Sigmoid colon (tissue), 7 donors: ENCODE data around the gene MTA1. TPM values are rescaled to one million over a fixed set of nuclear protein-coding genes. Genes with fewer than 3 reads are reported as not detected.

Experiments
- DNase-seq: peaks from one replicate; pipeline ENCODE4 v3.0.0-alpha.2; 2019
- H3K27ac ChIP-seq, 4 donors: fragments of 200-600 bp; sonication (generic); one replicate each; pipeline ENCODE4 v1.5.1; 2016 to 2019; ENCODE audit warnings: mild to moderate bottlenecking in 1 of 4
- H3K27me3 ChIP-seq, 3 donors: fragments of 200-600 bp; sonication (generic); one replicate each; pipeline ENCODE4 v1.5.1; 2019; ENCODE audit warnings: mild to moderate bottlenecking in 1 of 3
- H3K36me3 ChIP-seq, 4 donors: fragments of 200-600 bp; sonication (generic); one replicate each; pipeline ENCODE4 v1.5.1; 2016 to 2019
- H3K4me1 ChIP-seq, 4 donors: fragments of 200-600 bp; sonication (generic); one replicate each; pipeline ENCODE4 v1.5.1; 2017 to 2019
- H3K4me3 ChIP-seq, 4 donors: fragments of 200-600 bp; sonication (generic); one replicate each; pipeline ENCODE4 v1.5.1; 2017 to 2019; ENCODE audit warnings: mild to moderate bottlenecking in 2 of 4, moderate library complexity in 1 of 4
- H3K9me3 ChIP-seq, 4 donors: fragments of 200-600 bp in 3 of 4; sonication (generic) in 3 of 4; one replicate each; pipeline versions ENCODE4 v1.5.1 to v1.6.1; 2013 to 2019
- EP300 ChIP-seq, 4 donors: sonication (generic); formaldehyde crosslinking; IDR thresholded peaks; one replicate each; pipeline ENCODE4 v1.6.1; 2017; ENCODE audit warnings: antibody characterized with exemption in 4 of 4
- POLR2A ChIP-seq, 2 donors: fragments of 450-650 bp; IDR thresholded peaks; one replicate each; pipeline ENCODE4 v1.6.1; 2016; ENCODE audit warnings: antibody characterized with exemption in 2 of 2, mild to moderate bottlenecking in 2 of 2, moderate library complexity in 2 of 2
- POLR2AphosphoS5 ChIP-seq, 4 donors: sonication (generic); formaldehyde crosslinking; IDR thresholded peaks; one replicate each; pipeline ENCODE4 v1.6.1; 2017; ENCODE audit warnings: antibody characterized with exemption in 4 of 4
- WGBS, 2 donors: extraction: QIAGEN DNeasy Blood & Tissue Kit; methylation state at CpG; one replicate each; pipeline ENCODE4 v1.1.7; 2013; 5-methylcytosine and 5-hydroxymethylcytosine counted together
- intact Hi-C: fragments of 100-400 bp; cut with DNase I; formaldehyde crosslinking; loops from one replicate; pipeline ENCODE4 v1.15.1; 2023
- polyA plus RNA-seq, 3 donors: library from polyadenylated mRNA; stranded (reverse); fragments of 200-250 nt; gene quantifications; one replicate each; pipeline ENCODE4 v1.2.3, GENCODE V29; 2013
- total RNA-seq, 4 donors: library from RNA; depleted of rRNA; stranded (reverse); fragments of >200 nt; gene quantifications; one replicate each; pipeline ENCODE4 v1.1.0, GENCODE V29; 2016
- TF ChIP-seq, protein P1 (sequence below), 4 experiments: fragments of 450-650 bp in 3 of 4; fragments of 200-600 bp in 1 of 4; IDR thresholded peaks; one replicate each; pipeline ENCODE4 v1.5.1; 2016 to 2019; ENCODE audit warnings: antibody characterized with exemption in 4 of 4, mild to moderate bottlenecking in 3 of 4, moderate library complexity in 2 of 4
- donor health status: healthy with polysubstance abuse.
- donor health status: Bipolar disorder and iron deficiency.
- donor health status: healthy.

MTA1 gene
- total and polyA plus RNA-seq, 7 donors, result 14.3 to 92.8 (median 44.7) TPM

DNA sequence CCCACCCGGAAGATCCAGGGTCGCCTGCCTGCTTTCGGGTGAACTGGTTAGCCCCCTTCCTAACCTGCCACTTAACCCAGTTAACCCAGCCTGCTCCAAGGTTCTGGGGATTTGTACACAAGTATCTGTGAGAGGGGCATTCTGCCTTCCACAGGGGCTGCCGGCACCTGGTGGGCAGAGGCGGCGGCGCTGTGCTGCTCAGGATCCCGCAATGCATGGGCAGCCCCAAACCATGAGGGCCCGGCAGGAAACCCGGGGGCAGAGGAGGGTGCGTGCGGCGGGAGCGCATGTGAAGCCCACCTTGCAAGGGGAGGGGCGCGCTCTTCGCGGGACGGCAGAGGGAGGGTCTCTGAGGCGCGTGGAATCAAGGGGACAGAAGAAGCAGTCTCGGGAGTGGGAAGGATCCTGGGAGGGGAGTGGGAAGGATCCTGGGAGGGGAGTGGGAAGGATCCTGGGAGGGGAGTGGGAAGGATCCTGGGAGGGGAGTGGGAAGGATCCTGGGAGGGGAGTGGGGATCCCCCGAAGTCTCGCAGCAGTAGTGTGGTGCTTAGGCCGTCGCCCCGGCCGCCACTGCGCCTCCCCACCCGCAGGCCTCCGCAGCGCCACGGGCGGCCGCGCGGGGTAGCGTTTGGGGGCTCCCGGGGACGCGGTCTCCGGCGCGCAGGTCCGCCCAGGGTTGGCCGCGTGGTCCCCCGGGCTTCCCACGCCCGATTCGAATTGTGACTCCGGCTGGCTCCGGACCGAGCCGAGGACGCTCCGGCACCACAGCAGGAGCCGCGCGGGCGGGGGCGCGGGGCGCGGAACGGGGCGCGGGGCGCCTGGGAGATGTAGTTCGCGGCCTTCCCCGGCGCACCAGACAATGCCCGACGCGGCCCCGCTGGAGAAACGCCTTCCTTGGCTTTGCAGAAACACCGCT lies 4.9 kb upstream of the MTA1 start:
- H3K27me3 ChIP-seq, result peaks cover 10 to 34% (median 24%) of the 10 kb centered on the region in 3 donors
- no peaks in the 10 kb centered on the region for H3K36me3 ChIP-seq
- peak overlapping the region; percentile 20 to 59 (median 56) for H3K4me3 ChIP-seq
- H3K9me3 ChIP-seq, result no peaks in the 10 kb centered on the region
- peaks cover 0 to 47% (median 37%) of the 10 kb centered on the region in 4 donors for H3K4me1 ChIP-seq
- DNase-seq, result peak; percentile 90
- intact Hi-C loops, result loop anchor here (1.0 to 5.0 kb wide), 3 partner anchors 16 to 102 kb away; partner anchors contain the start of genes PACS2 and TEX22
- peak overlapping the region; percentile 77 to 82 (median 80) for H3K27ac ChIP-seq
- 9 to 16% methylated on average over 79 of the region's 79 CpGs for WGBS, 2 donors
- TF ChIP-seq, protein P1, sequence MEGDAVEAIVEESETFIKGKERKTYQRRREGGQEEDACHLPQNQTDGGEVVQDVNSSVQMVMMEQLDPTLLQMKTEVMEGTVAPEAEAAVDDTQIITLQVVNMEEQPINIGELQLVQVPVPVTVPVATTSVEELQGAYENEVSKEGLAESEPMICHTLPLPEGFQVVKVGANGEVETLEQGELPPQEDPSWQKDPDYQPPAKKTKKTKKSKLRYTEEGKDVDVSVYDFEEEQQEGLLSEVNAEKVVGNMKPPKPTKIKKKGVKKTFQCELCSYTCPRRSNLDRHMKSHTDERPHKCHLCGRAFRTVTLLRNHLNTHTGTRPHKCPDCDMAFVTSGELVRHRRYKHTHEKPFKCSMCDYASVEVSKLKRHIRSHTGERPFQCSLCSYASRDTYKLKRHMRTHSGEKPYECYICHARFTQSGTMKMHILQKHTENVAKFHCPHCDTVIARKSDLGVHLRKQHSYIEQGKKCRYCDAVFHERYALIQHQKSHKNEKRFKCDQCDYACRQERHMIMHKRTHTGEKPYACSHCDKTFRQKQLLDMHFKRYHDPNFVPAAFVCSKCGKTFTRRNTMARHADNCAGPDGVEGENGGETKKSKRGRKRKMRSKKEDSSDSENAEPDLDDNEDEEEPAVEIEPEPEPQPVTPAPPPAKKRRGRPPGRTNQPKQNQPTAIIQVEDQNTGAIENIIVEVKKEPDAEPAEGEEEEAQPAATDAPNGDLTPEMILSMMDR (IDR thresholded peaks at IDR 0.05), result peak; percentile 11 to 86 (median 46)
- TF ChIP-seq POLR2AphosphoS5 (IDR thresholded peaks at IDR 0.05) (peak in 2 of 4 donors; percentile 57 to 60), POLR2A (IDR thresholded peaks at IDR 0.05) (no peak), EP300 (IDR thresholded peaks at IDR 0.05) (no peak)

DNA sequence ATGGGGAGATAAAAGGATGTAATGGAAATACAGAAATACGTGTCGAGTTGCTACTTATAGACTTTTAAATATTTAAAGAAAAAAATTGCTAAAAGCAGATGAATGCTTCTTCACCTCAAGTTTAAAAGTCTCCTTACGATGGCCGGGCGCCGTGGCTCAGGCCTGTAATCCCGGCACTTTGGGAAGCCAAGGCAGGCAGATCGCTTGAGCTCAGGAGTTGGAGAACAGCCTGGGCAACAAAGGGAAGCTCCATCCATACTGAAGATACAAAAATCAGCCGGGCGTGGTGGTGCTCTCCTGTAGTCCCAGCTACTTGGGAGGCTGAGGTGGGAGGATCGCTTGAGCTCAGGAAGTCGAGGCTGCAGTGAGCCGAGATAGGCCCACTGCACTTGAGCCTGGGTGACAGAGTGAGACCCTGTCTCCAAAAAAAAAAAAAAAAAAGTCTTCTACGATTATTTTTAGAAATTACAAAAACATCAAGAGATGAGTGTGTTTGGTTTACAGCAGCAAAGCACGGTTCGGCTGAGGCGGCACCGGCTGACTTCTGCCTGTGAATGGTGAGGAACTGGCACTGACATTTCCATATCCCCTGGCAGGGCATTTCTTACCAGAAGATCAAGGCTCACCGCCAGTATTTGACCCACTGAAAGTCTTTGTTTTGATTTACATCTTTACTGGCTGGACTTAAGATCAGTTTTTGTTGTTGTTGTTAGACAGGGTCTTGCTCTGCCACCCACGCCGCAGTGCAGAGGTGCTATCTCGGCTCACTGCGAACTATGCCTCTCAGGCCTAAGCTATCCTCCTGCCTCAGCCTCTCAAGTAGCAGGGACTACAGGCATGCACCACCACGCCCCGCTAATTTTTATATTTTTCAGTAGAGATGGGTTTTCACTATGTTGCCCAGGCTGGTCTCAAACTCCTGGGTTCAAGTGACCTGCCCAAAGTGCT lies 3.9 kb upstream of the MTA1 start:
- WGBS, 2 donors, result 92 to 93% methylated on average over 25 of the region's 25 CpGs
- Histone ChIP-seq H3K4me1 (peaks cover 0 to 51% (median 41%) of the 10 kb centered on the region in 4 donors), H3K9me3 (no peaks in the 10 kb centered on the region), H3K36me3 (no peaks in the 10 kb centered on the region), H3K27me3 (peaks cover 10 to 27% (median 17%) of the 10 kb centered on the region in 3 donors), H3K27ac (peak overlapping the region; percentile 77 to 82 (median 80)), H3K4me3 (peak overlapping the region in 3 of 4 donors; percentile 56 to 59 (median 57))
- no peak for DNase-seq
- TF ChIP-seq POLR2AphosphoS5 (IDR thresholded peaks at IDR 0.05) (no peak), EP300 (IDR thresholded peaks at IDR 0.05) (no peak)
- intact Hi-C loops, result loop anchor here (1.0 to 5.0 kb wide), 2 partner anchors 17 to 103 kb away; partner anchors contain the start of genes PACS2 and TEX22

DNA sequence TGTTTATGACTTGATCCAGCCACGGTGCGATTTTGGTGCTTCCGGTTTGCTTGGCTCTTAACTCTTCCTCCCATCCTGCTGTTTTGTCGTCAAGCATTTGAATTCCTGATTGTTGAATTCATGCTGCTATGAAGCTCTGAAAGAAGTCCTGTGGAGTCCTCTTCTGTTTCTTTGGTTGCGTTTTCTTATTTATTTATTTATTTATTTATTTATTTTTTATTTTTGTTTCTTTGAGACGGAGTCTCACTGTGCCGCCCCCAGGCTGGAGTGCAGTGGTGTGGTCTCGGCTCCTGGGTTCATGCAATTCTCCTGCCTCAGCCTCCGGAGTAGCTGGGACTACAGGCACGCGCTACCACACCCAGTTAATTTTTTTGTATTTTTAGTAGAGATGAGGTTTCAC lies 3.0 kb upstream of the MTA1 start:
- 95 to 96% methylated on average over 11 of the region's 11 CpGs for WGBS, 2 donors
- intact Hi-C loops, result loop anchor here (5.0 kb wide), 1 partner anchor 104 kb away; the partner anchor contains the start of gene PACS2
- Histone ChIP-seq H3K27ac (no peak overlapping the region), H3K36me3 (no peaks in the 10 kb centered on the region), H3K27me3 (peaks cover 6 to 19% (median 10%) of the 10 kb centered on the region in 3 donors), H3K9me3 (no peaks in the 10 kb centered on the region), H3K4me1 (peaks cover 0 to 51% (median 42%) of the 10 kb centered on the region in 4 donors), H3K4me3 (no peak overlapping the region)
- no peak for TF ChIP-seq EP300 (IDR thresholded peaks at IDR 0.05)
- TF ChIP-seq POLR2AphosphoS5 (IDR thresholded peaks at IDR 0.05), result no peak
- TF ChIP-seq POLR2A (IDR thresholded peaks at IDR 0.05), result no peak
- TF ChIP-seq, protein P1 (IDR thresholded peaks at IDR 0.05), result no peak
- no peak for DNase-seq

DNA sequence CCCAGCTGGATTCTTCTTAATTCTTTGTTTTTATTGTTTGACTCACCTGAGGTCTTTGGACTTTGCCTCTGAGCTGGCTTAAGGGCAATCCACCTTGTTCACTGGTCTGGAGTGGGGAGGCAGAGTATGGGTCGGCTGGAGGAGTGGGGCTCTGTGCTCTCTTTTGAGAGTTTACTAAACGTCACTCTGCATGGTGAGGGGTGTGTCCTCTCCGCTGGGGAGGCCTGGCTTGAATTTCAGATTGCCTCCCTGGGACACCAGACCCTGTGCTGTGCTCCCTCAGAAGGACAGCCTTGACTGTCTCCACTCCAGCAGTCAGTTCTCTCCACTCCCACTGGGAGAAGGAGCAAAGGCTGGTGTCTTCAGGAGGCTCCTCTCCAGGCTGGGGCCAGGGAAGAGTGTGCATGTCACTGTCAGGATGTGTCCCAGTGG lies 1.9 kb upstream of the MTA1 start:
- Histone ChIP-seq H3K36me3 (no peaks in the 10 kb centered on the region), H3K9me3 (no peaks in the 10 kb centered on the region), H3K4me3 (no peak overlapping the region), H3K27me3 (peaks cover 0 to 9% (median 0%) of the 10 kb centered on the region in 3 donors), H3K4me1 (peaks cover 0 to 57% (median 50%) of the 10 kb centered on the region in 4 donors), H3K27ac (no peak overlapping the region)
- TF ChIP-seq, protein P1 (IDR thresholded peaks at IDR 0.05), result no peak
- no peak for TF ChIP-seq POLR2AphosphoS5 (IDR thresholded peaks at IDR 0.05)
- TF ChIP-seq POLR2A (IDR thresholded peaks at IDR 0.05), result no peak
- no peak for TF ChIP-seq EP300 (IDR thresholded peaks at IDR 0.05)
- 33 to 67% methylated on average over 3 of the region's 3 CpGs for WGBS, 2 donors
- intact Hi-C loops, result loop anchor here (2.0 to 5.0 kb wide), 2 partner anchors 73 to 105 kb away; partner anchors contain the start of genes PACS2 and TEDC1
- DNase-seq, result no peak
